Mucosa of rectum (tissue), 2 donors: Measurements from ENCODE around the gene RAB40C.

ENCODE experiments used
- H3K27ac ChIP-seq, 2 donors: one replicate each; pipeline ENCODE4 v1.7.0; 2013; ENCODE audit warnings: inconsistent platforms in 2 of 2, low read depth in 2 of 2, low read length in 2 of 2
- H3K27me3 ChIP-seq, 2 donors: one replicate each; pipeline ENCODE4 v1.7.0; 2013; ENCODE audit warnings: low read length in 2 of 2; ENCODE audit not compliant: control insufficient read depth in 2 of 2, insufficient read depth in 2 of 2
- H3K36me3 ChIP-seq, 2 donors: one replicate each; pipeline ENCODE4 v1.7.0; 2013; ENCODE audit warnings: low read length in 2 of 2; ENCODE audit not compliant: control insufficient read depth in 2 of 2, insufficient read depth in 2 of 2
- H3K4me1 ChIP-seq, 2 donors: one replicate each; pipeline ENCODE4 v1.7.0; 2013; ENCODE audit warnings: low read length in 2 of 2, mild to moderate bottlenecking in 1 of 2; ENCODE audit not compliant: control insufficient read depth in 2 of 2, insufficient read depth in 2 of 2
- H3K4me3 ChIP-seq, 2 donors: one replicate each; pipeline ENCODE4 v1.7.0; 2013; ENCODE audit warnings: low read length in 2 of 2
- H3K9ac ChIP-seq, 2 donors: one replicate each; pipeline ENCODE4 v1.7.0; 2013; ENCODE audit warnings: low read length in 2 of 2, low read depth in 1 of 2, mild to moderate bottlenecking in 1 of 2
- H3K9me3 ChIP-seq, 2 donors: one replicate each; pipeline ENCODE4 v1.7.0; 2013; ENCODE audit warnings: low read length in 2 of 2; ENCODE audit not compliant: control insufficient read depth in 2 of 2
- donor health status: healthy.
- donor health status: Normal muscosa, but diverticular disease.

Gene RAB40C

GRCh38 chr16:566475-567372, 23.1 kb upstream of the RAB40C start, which contains the start of gene NHLRC4:
Gene NHLRC4, plus strand, starts transcription at chr16:567005. Its CDS starts 1,043 bp downstream, at chr16:568048.
- Histone ChIP-seq H3K36me3 (no peaks in the 10 kb centered on the region), H3K4me1 (peaks cover 28 to 29% of the 10 kb centered on the region in 2 donors), H3K4me3 (peak within 1 kb of the TSS; percentile 42 to 48), H3K9ac (peak within 1 kb of the TSS; percentile 39 to 41), H3K9me3 (no peaks in the 10 kb centered on the region), H3K27me3 (peaks cover 9 to 11% of the 10 kb centered on the region in 2 donors), H3K27ac (peak within 1 kb of the TSS in 1 of 2 donors; percentile 48)

GRCh38 chr16:567373-568256, 22.3 kb upstream of the RAB40C start:
- peak overlapping the region; percentile 39 to 41 for H3K9ac ChIP-seq
- H3K27me3 ChIP-seq: peaks cover 1 to 3% of the 10 kb centered on the region in 2 donors
- H3K27ac ChIP-seq: peak overlapping the region in 1 of 2 donors; percentile 48
- H3K4me3 ChIP-seq: peak overlapping the region; percentile 42 to 48
- peaks cover 28 to 29% of the 10 kb centered on the region in 2 donors for H3K4me1 ChIP-seq
- H3K36me3 ChIP-seq: no peaks in the 10 kb centered on the region
- no peaks in the 10 kb centered on the region for H3K9me3 ChIP-seq

- peaks cover 28 to 29% of the 10 kb centered on the region in 2 donors for H3K4me1 ChIP-seq
- no peaks in the 10 kb centered on the region for H3K27me3 ChIP-seq
- H3K9me3 ChIP-seq: no peaks in the 10 kb centered on the region
- H3K27ac ChIP-seq: peak overlapping the region in 1 of 2 donors; percentile 48
- H3K4me3 ChIP-seq: peak overlapping the region; percentile 70
- no peaks in the 10 kb centered on the region for H3K36me3 ChIP-seq
- peak overlapping the region in 1 of 2 donors; percentile 75 for H3K9ac ChIP-seq
These were observed 21.2 kb upstream of the RAB40C start for GRCh38 chr16:568401-569258.

GRCh38 chr16:569445-570254, 20.2 kb upstream of the RAB40C start, which contains the start of gene PIGQ:
Gene PIGQ, plus strand, starts transcription at chr16:569968. Its CDS starts 4,107 bp downstream, at chr16:574075.
- Histone ChIP-seq H3K9ac (peak within 1 kb of the TSS; percentile 63 to 75), H3K9me3 (no peaks in the 10 kb centered on the region), H3K27me3 (no peaks in the 10 kb centered on the region), H3K4me3 (peak within 1 kb of the TSS; percentile 70 to 85), H3K36me3 (peaks cover 0 to 2% of the 10 kb centered on the region in 2 donors), H3K4me1 (peaks cover 28 to 29% of the 10 kb centered on the region in 2 donors), H3K27ac (peak within 1 kb of the TSS in 1 of 2 donors; percentile 23)

- Histone ChIP-seq H3K4me1 (peaks cover 11 to 17% of the 10 kb centered on the region in 2 donors), H3K36me3 (peaks cover 2 to 5% of the 10 kb centered on the region in 2 donors)
These were observed 16.8 kb upstream of the RAB40C start for GRCh38 chr16:572865-573650.

GRCh38 chr16:574021-574760, 15.7 kb upstream of the RAB40C start:
- Histone ChIP-seq H3K4me1 (peaks cover 5 to 6% of the 10 kb centered on the region in 2 donors), H3K9me3 (no peaks in the 10 kb centered on the region), H3K27ac (no peak overlapping the region), H3K9ac (no peak overlapping the region), H3K36me3 (peaks cover 2 to 5% of the 10 kb centered on the region in 2 donors), H3K27me3 (no peaks in the 10 kb centered on the region), H3K4me3 (no peak overlapping the region)

More at GRCh38 chr16:572865-573650, 16.8 kb upstream of the RAB40C start:
- no peak overlapping the region for H3K27ac ChIP-seq
- H3K4me3 ChIP-seq: no peak overlapping the region
- H3K9ac ChIP-seq: no peak overlapping the region
- no peaks in the 10 kb centered on the region for H3K27me3 ChIP-seq
- no peaks in the 10 kb centered on the region for H3K9me3 ChIP-seq

GRCh38 chr16:575354-576196, 14.3 kb upstream of the RAB40C start:
- H3K36me3 ChIP-seq: peaks cover 2 to 5% of the 10 kb centered on the region in 2 donors

More at GRCh38 chr16:575354-576196, 14.3 kb upstream of the RAB40C start:
- Histone ChIP-seq H3K9ac (no peak overlapping the region), H3K9me3 (no peaks in the 10 kb centered on the region), H3K4me3 (no peak overlapping the region), H3K4me1 (peaks cover 2 to 3% of the 10 kb centered on the region in 2 donors), H3K27me3 (no peaks in the 10 kb centered on the region), H3K27ac (no peak overlapping the region)
